IPS-NIHi7 (cell line): ENCODE results near the gene GRAMD1A.
"Not testable (repeated sequence)": the region's sequence is repeated elsewhere in the genome, so short reads cannot be mapped to it uniquely, and the experiment has no call there.

ENCODE experiments used
- DNase-seq: peaks from one replicate; pipeline ENCODE4 v3.0.0; 2012; ENCODE audit warnings: mixed read lengths; ENCODE audit errors: extremely low spot score

The GRAMD1A gene

GRCh38 chr19:35037716-35038622 lies 37.8 kb downstream of the GRAMD1A start:
- DNase-seq = no peak

GRCh38 chr19:35038623-35039512 lies 38.7 kb downstream of the GRAMD1A start:
- DNase-seq = no peak

GRCh38 chr19:35039881-35040825 lies 40.0 kb downstream of the GRAMD1A start:
- no peak for DNase-seq

- peak; percentile 70 for DNase-seq
These were observed 40.9 kb downstream of the GRAMD1A start for GRCh38 chr19:35040826-35041547.

GRCh38 chr19:35041548-35042055 lies 41.5 kb downstream of the GRAMD1A start, which contains the start of gene HPN:
HPN (plus strand) TSS chr19:35041721; CDS start chr19:35042507, 786 bp downstream.
- peak; percentile 96 for DNase-seq

GRCh38 chr19:35042056-35042730 lies 42.1 kb downstream of the GRAMD1A start:
- no peak for DNase-seq

GRCh38 chr19:35042954-35043604 lies 43.0 kb downstream of the GRAMD1A start:
- no peak for DNase-seq

- DNase-seq = no peak
These were observed 43.8 kb downstream of the GRAMD1A start for GRCh38 chr19:35043906-35044305.

GRCh38 chr19:35044317-35045117 lies 44.4 kb downstream of the GRAMD1A start:
- DNase-seq = peak; percentile 76

GRCh38 chr19:35045667-35046300 lies 45.7 kb downstream of the GRAMD1A start:
- DNase-seq = peak; percentile 73

- no peak for DNase-seq
These were observed 46.3 kb downstream of the GRAMD1A start for GRCh38 chr19:35046461-35046860.

GRCh38 chr19:35048911-35049411 lies 48.8 kb downstream of the GRAMD1A start:
- no peak for DNase-seq

- DNase-seq = no peak
These were observed 49.3 kb downstream of the GRAMD1A start for GRCh38 chr19:35049456-35049855.

- DNase-seq = not testable (repeated sequence)
These were observed 50.5 kb downstream of the GRAMD1A start for GRCh38 chr19:35050662-35051061.

GRCh38 chr19:35051268-35051667 lies 51.1 kb downstream of the GRAMD1A start:
- DNase-seq = not testable (repeated sequence)

GRCh38 chr19:35051796-35052195 lies 51.7 kb downstream of the GRAMD1A start:
- DNase-seq = no peak

- DNase-seq = no peak
These were observed 52.6 kb downstream of the GRAMD1A start for GRCh38 chr19:35052599-35053190.
